DMS 273 (cell line): Measurements from ENCODE around the gene ZNF3.
A peak's percentile ranks its signal among the peaks of the same experiment; 100 is the strongest.
"Not testable (repeated sequence)": the region's sequence is repeated elsewhere in the genome, so short reads cannot be mapped to it uniquely, and the experiment has no call there.

Experiments
- DNase-seq: peaks from one replicate; lab custom pipeline; 2025; ENCODE audit not compliant: unreplicated experiment; lab: John Stamatoyannopoulos, UW

The ZNF3 gene

DNA sequence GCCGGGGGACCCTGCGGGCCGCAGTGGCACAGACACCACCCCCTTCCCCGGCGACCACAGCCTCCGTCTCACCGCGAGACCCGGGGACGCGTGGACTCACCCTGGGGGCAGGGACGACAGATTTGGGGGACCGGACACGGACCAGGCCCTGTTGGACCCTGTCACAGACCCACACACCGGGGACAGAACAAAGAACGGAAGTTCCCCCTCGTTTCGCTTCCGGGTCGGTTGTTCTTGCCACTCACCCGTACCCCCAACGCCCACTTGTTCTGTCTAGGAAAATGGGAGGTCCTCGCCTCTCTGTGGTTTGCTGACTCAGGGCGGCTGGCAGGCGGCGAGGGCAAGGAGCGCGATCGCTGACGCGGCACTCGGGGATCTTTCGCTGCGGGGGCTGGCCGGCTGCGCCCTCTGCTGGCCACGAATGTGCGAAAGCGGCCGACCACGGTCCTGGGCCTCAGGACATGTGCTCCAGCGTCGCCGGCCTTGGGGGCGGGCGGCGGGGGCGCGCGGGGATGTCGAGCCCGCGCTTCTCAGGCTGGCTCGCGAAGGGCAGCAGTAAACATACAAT, at the start of gene ZNF3:
ZNF3 (minus strand) TSS at position 189 of the 568 bp plus-strand sequence. CDS start 4,366 bp downstream, outside the sequence.
- DNase-seq = peak; percentile 100

DNA sequence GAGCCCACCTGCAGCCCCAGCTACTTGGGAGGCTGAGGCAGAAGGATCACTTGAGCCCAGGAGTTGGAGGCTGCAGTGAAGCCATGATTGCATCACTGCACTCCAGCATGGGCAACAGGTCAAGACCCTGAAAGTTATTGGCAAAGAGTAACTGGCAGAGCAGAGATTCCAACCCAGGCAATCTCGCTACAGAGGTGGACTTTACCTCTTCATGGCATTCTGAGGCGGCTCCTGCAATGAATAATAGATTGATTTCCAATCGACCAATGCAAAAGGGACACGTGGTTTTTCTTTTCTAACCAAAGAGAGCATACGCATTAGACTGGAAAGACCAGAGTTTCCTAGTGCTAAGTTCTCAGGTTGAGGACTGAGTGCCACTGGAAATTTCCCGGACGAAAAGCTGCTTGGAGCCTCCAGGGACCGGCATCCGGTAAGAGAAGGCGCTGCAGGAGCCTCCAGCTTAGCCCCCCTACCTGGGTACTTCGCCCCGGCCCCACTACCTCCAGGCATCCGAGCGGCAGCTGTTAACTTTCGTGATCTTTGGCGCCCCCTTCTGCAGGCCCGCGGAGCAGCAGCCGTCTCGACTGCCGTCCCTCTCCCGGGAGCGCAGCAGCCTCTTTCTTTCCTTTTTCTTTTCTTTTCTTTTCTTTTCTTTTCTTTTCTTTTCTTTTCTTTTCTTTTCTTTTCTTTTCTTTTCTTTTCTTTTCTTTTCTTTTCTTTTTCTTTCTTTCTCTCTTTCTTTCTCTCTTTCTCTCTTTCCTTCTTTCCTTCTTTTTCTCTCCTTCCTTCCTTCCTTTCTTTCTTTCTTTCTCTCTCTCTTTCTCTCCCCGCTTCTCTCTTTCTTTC, 49.3 kb upstream of the ZNF3 start:
- peak; percentile 92 for DNase-seq

DNA sequence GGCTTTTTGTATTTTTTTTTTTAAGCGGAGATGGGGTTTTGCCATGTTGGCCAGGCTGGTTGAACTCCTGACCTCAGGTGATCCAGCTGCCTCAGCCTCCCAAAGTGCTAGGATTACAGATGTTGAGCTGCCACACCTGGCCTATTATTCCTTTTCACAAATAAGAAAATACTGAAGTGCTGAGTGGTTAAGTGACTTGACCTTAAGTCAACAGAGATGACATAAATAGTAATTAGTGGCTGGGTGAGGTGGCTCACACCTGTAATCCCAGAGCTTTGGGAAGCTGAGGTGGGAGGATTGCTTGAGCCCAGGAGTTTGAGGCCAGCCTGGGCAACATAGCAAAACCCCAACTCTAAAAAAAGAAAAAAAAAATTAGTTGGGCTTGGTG, 48.7 kb upstream of the ZNF3 start:
- DNase-seq = not testable (repeated sequence)

DNA sequence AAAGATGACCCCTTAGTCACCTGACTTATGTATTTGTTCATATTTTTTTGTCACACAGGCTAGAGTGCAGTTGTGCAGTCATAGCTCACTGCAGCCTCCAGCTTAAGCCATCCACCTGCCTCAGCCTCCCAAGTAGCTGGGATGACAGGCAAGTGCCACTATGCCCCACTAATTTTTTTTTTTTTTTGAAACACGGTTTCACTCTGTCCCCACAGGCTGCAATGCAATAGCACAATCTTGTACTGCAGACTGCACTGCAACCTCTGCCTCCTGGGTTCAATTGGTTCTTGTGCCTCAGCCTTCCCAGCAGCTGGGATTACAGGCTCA, 47.1 kb upstream of the ZNF3 start:
- no peak for DNase-seq

DNA sequence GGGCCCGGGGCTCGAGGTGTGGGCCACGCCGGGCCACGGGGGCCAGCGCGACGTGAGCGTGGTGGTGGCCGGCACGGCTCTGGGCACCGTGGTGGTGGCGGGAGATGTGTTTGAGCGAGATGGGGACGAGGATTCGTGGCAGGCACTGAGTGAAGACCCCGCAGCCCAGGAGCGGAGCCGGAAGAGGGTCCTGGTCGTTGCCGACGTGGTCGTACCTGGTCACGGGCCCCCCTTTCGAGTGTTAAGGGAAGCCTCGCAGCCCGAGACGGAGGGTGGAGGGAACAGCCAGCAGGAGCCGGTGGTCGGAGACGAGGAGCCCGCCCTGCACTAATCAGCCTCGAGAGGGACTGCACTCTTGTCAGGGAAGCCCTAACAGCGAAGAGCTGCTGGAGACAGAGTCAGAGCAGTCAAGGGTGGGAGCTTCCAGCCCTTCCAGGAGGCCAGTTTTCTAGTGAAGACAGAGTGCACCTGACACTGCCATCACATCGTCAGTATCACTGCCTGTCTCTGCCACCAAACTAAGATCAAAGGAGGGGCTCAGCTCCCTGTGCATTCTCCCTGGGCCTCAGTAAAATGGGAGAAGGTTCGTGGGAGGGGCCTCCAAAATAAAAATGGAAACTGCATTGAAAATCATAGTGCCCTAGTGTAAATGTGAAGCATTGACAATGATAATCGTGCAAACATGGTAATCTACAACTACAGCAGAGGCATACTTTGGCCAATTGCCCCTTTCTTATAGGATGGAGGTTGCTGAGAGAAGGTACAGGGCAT, 46.5 kb upstream of the ZNF3 start:
- DNase-seq = peak; percentile 58

DNA sequence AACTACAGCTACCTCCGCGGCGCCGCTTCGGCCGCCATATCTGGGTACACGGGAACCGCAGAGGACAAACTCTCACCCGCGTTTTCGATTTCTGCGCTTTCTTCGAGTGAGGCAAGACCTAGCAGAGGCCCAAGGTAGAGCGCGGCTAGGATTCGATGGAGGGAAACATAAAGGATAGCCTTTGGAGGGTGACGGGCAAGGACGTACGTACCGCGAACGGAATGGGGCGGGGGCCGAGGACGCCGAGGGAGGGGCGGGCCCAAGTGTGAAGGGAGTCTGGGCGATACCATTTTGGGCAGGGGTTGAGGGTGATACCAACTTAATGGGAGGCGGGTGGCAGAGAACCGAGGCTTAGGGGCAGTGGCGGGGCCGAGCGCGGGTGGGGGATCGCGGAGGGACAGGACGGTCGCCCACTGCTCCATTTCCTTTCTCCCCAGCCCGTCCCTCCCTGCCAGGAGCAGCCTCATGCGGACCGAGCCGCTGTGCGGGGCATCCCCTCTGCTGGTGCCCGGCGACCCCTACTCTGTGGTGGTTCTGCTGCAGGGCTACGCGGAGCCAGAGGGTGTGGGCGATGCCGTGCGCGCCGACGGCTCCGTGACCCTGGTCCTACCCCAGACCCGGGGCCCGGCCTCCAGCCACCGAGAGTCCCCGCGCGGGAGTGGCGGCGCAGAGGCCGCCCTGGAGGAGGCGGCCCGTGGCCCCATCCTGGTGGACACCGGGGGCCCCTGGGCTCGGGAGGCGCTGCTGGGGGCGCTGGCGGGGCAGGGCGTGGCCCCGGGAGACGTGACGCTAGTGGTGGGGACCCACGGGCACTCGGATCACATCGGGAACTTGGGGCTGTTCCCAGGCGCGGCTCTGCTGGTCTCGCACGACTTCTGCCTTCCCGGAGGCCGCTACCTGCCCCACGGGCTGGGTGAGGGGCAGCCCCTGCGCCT, 45.7 kb upstream of the ZNF3 start, which contains the start of gene MBLAC1:
MBLAC1 (plus strand) TSS at position 37 of the 935 bp plus-strand sequence; CDS start at position 466, 429 bp downstream.
- peak; percentile 98 for DNase-seq

DNA sequence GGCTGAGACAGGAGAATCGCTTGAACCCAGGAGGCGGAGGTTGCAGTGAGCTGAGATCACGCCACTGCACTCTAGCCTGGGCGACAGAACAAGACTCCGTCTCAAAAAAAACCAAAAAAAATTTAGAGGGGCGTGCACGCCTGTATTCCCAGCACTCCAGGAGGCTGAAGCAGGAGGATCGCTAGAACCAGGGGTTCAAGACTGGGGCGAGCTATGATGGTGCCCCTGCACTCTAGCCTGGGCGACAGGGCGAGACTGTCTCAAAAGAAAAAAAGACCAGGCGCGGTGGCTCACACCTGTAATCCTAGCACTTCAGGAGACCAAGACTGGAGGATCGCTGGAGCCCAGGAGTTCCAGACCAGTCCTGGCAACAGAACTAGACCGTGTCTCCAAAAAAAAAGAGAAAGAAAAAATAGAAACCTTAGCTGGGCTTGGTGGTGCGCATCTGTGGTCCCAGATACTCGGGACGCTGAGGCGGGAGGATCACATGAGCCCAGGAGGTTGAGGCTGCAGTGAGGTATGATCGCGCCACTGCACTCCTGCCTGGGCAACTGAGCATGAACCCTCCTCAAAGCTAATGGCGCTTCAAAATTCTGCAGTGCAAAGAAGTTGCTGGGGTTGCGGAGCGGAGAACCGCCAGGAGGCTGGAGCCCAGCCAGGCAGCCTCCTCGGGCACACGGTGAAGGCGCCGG, 44.9 kb upstream of the ZNF3 start:
- no peak for DNase-seq

DNA sequence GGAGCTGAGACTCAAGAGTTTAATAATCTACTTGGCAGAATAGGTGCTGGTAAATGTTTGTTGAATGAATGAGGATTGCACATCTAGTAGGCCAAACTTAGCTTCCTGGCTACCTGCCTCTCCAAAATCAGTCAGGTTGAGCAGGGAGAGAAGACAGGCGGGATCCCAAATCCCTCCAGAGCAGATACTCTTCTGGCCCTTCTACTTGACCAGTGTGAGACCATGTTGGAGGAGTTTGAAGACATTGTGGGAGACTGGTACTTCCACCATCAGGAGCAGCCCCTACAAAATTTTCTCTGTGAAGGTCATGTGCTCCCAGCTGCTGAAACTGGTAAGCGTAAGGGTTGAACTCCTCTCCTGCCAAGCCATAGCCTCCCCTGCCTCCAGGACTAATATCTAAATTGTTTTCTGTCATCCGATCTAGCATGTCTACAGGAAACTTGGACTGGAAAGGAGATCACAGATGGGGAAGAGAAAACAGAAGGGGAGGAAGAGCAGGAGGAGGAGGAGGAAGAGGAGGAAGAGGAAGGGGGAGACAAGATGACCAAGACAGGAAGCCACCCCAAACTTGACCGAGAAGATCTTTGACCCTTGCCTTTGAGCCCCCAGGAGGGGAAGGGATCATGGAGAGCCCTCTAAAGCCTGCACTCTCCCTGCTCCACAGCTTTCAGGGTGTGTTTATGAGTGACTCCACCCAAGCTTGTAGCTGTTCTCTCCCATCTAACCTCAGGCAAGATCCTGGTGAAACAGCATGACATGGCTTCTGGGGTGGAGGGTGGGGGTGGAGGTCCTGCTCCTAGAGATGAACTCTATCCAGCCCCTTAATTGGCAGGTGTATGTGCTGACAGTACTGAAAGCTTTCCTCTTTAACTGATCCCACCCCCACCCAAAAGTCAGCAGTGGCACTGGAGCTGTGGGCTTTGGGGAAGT, 43.0 kb upstream of the ZNF3 start:
- no peak for DNase-seq

DNA sequence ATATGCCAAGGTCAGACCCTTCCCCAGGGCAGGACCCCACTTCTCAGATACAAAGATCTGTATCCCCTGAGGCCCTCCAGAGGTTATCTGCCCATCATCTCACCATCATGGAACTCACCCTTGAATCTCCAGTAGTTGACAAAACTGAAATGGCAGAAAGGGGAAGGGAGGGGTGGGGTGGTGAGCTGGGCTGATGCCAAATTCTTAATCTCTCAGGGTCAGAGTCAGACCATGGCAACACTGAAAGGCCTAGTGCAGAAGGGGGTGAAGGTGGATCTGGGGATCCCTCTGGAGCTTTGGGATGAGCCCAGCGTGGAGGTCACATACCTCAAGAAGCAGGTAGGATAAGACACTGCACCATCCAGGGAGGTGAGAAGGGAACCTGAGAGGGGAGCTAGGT, 41.0 kb upstream of the ZNF3 start:
- no peak for DNase-seq

DNA sequence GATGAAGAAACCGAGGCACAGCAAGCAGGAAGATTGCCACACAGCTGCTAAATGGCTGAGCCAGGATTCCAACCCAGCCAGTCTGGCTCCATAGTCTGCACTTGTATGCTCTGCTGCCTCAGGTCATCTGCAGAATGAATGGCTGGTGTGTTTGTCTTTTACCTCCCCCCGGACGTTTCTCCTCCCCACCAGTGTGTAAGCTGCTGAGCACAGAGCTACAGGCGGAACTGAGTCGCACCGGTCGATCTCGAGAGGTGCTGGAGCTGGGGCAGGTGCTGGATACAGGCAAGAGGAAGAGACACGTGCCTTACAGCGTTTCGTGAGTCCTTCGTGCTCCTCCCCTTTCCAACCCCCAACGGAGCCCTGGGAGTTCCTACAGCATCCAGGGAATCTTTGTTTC, 40.5 kb upstream of the ZNF3 start:
- no peak for DNase-seq

DNA sequence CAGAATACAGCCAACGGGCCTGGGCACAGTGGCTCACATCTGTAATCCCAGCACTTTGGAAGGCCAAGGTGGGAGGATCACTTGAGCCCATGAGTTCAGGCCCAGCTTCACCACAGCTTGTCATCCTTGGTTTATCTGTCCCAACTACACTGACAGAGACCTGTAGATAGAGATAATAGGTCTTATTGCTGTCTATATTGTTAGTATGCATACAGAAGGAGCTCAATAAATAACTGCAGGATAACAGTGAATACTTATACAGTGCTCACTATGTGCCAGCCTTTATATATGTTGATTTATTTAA, 39.2 kb upstream of the ZNF3 start:
- no peak for DNase-seq

DNA sequence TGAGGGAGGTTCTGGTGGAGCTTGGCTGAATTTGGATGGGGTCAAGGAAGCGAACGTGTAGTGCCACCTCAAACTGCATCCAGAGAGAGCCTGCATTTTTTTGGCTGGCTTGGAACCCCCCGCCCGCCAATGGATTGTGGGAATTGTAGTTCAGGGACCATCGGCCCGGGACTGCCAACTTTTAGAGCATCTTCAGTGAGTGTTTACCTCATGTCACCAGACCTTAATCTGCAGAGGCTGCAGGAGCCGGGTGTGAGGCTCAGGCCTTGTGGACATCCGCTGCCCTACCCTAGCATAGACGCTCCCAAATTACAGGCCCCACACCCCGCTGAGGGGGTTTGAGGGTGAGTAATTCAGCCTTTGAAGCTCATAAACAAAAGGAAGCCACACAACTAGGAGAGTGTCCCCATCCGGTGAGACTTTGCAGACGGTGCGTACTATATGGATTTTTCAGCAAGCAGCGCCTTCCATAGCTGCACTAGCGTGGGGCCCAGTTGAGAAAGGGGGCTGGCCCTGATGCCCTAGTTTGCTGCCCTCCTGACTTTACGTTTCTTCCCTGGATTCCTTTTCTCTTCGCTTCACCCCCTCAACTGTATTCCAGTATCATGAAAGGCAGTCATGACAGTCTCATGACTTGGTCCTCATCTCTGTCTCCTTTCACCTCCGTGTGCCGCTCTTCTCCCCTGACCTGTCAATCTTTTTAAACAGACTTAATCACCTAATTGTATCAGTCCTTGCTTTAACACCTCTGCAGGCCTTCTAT, 38.6 kb upstream of the ZNF3 start:
- DNase-seq = peak; percentile 92

DNA sequence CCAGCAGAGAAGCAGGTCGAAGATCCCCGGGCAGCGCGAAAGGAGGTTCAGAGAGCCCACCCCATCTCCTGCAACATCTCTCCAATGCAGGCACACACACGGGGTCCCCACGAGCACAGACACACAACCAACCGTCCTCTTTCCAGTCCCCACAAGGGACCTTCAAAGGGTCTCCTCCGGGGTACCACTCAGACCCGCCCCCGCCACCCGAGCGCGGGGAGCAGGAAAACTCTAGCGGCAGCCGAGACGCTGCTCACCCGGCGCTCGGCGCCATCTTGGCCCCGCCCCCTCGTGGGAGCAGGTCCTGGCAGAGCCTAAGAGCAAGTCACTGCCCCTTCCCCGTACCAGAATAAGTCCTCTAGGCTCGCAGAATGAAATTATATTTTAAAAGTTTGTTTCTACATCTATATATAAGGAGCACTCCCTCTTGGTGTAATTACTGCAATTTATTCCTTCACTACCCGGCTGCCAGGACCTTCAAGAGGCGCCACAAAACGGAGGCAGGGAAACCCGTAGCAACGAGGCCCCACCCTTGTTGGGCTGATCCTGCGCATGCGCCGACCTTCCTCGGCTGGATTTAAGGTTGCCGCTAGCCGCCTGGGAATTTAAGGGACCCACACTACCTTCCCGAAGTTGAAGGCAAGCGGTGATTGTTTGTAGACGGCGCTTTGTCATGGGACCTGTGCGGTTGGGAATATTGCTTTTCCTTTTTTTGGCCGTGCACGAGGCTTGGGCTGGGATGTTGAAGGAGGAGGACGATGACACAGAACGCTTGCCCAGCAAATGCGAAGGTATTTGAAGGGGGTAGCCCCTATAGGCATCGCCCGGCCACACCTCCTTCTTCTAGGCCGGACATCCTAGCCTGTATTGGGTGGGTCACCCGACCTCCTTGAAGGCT, 37.8 kb upstream of the ZNF3 start, which contains the start of the genes CNPY4 and TAF6:
CNPY4 (plus strand) TSS at position 563 of the 898 bp plus-strand sequence; CDS start at position 674, 111 bp downstream.
TAF6 (minus strand) TSS at position 287 of the 898 bp plus-strand sequence. CDS start 5,149 bp downstream, outside the sequence.
- DNase-seq = peak; percentile 99

DNA sequence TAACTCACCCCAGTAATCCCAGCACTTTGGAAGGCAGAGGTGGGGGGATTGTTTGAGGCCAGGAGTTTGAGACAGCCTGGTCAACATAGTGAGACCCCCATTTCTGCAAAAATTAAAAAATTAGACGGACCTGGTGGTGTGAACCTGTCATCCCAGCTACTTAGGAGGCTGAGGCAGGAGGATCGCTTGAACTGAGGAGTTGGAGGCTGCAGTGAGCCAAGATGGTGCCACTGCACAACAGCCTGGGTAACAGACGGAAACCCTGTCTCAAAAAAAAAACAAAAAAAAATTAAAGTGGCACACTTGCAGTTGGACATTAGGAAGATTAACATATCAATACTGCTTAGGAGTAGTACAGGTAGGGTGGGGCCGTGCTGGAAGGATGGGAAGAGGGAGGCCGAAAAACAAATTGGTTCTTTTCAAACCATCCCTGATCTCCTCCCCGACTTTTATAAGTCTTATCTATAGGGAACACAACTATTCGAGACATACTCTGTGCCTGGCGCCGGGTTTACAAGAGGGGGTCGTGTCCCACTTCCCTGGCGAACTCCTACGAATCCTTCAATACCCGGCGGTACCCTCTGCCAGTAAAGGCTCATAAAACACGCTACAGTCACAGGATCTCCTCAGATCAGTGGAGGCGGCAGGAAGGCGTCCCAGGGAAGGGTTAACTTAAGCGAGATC, 37.0 kb upstream of the ZNF3 start:
- DNase-seq = no peak

DNA sequence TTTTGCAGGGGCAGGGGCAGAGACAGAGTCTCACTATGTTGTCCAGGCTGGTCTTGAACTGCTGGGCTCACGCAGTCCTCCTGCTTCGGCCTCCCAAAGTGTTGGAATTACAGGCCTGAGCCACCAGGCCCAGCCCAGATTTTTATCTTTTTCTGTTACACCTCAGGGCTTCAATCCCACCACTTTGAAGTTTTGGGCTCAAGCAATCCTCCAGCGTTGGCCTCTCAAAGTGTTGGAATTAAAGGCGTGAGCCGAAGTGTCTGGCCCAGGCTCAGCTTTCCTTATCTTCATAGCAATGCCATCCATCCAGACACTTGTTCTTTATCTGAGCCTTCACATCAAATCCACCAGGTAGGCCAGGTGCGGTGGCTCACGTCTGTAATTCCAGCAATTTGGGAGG, 33.5 kb upstream of the ZNF3 start:
- DNase-seq = no peak

DNA sequence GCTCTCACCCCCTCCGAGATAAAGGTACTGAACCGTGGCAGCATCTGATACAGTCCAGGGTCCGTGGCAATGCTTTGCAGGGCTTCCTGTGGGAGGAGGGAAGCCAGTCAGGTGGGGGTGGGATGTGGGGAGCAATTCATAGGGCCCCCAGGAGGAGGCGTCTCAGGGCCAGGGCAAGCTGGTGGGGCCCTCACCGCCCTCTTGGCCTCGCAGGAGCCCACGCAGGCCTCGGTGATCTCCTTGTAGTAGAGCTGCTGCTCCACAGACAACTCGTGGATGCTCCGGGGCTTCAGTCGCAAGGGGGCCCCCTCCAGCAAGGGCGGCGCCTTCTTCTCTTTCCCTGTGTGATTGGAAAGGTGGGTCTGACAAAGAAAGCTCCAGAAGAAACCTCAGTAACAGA, 30.4 kb upstream of the ZNF3 start:
- DNase-seq = no peak

DNA sequence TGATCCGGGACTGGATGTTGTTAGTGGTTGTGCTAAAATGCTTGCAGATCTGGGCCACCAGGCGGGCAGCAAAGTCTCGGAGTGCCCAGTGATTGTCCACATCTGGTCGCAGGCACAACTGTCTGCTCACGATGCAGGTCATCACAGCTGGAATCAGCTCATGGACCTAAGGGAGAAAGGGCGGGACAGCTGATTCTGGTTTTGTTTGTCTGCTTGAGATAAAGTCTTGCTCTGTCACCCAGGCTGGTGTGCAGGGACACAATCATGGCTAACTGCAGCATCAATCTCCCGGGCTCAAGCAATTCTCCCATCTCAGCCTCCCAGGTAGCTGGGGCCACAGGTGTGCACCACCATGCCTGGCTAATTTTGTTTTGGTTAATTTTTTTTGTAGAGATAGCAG, 29.6 kb upstream of the ZNF3 start:
- no peak for DNase-seq
